Activated CD4-positive, alpha-beta memory T cell treated with anti-CD3 and anti-CD28 coated beads for 36 hours (primary cell): ENCODE data around the gene SEMA7A. TPM values are rescaled to one million over a fixed set of nuclear protein-coding genes. Genes with fewer than 3 reads are reported as not detected.
A peak's percentile ranks its signal among the peaks of the same experiment; 100 is the strongest.

Source experiments
- CTCF ChIA-PET: fragments of 350-600 bp; sonication (Branson Sonifier 250); formaldehyde crosslinking; loops from one replicate; lab custom pipeline; 2021; ENCODE audit warnings: antibody characterized with exemption, inconsistent platforms; lab: Charles Lee
- POLR2A ChIA-PET: fragments of 350-600 bp; sonication (Branson Sonifier 250); formaldehyde crosslinking; loops from one replicate; lab custom pipeline; 2021; ENCODE audit warnings: antibody characterized with exemption; lab: Charles Lee
- DNase-seq: peaks from one replicate; pipeline ENCODE4 v3.0.0-alpha.2; 2020
- H3K27ac Mint-ChIP-seq: one replicate; pipeline ENCODE4 v1.8.0; 2021; ENCODE audit warnings: mixed read lengths
- H3K27me3 Mint-ChIP-seq: one replicate; pipeline ENCODE4 v1.8.0; 2021; ENCODE audit warnings: mixed read lengths
- H3K36me3 Mint-ChIP-seq: one replicate; pipeline ENCODE4 v1.8.0; 2021; ENCODE audit warnings: mixed read lengths
- H3K4me1 Mint-ChIP-seq: one replicate; pipeline ENCODE4 v1.8.0; 2021; ENCODE audit warnings: low read depth, mixed read lengths
- H3K4me3 Mint-ChIP-seq: one replicate; pipeline ENCODE4 v1.8.0; 2021; ENCODE audit warnings: mild to moderate bottlenecking, mixed read lengths
- H3K9me3 Mint-ChIP-seq: one replicate; pipeline ENCODE4 v1.8.0; 2021; ENCODE audit warnings: mixed read lengths
- intact Hi-C: fragments of 100-400 bp; cut with micrococcal nuclease; formaldehyde crosslinking; loops from one replicate; pipeline ENCODE4 v1.15.1; 2023
- total RNA-seq, 2 experiments: library from RNA; stranded (reverse); gene quantifications; one replicate each; pipeline ENCODE4 v1.2.3, GENCODE V29; 2021

The SEMA7A gene
- total RNA-seq, 2 experiments from 2014 or later: 65.9 to 68.4 TPM

GRCh38 chr15:74428970-74429780 is 4.6 kb downstream of the SEMA7A start:
- H3K9me3 Mint-ChIP-seq: no peaks in the 10 kb centered on the region
- peaks cover 64% of the 10 kb centered on the region for H3K4me1 Mint-ChIP-seq
- intact Hi-C loops: no loop called here
- H3K27ac Mint-ChIP-seq: peak overlapping the region; percentile 86
- DNase-seq: no peak
- CTCF ChIA-PET: interaction anchor here (1.0 to 26.9 kb wide), 3 partner anchors 9 to 203 kb away, joined by 3 to 652 read pairs (median 4); no protein-coding TSS in a partner anchor
- no peak overlapping the region for H3K4me3 Mint-ChIP-seq
- peaks cover 50% of the 10 kb centered on the region for H3K36me3 Mint-ChIP-seq
- no peaks in the 10 kb centered on the region for H3K27me3 Mint-ChIP-seq
- POLR2A ChIA-PET: interaction anchor here (0.7 to 1.2 kb wide), 2 partner anchors 11 to 50 kb away, joined by 3 read pairs; no protein-coding TSS in a partner anchor

GRCh38 chr15:74428442-74428787 is 5.3 kb downstream of the SEMA7A start:
- Mint-ChIP-seq H3K27me3 (no peaks in the 10 kb centered on the region), H3K4me3 (no peak overlapping the region), H3K27ac (peak overlapping the region; percentile 32), H3K9me3 (no peaks in the 10 kb centered on the region), H3K36me3 (peaks cover 50% of the 10 kb centered on the region), H3K4me1 (peaks cover 69% of the 10 kb centered on the region)
- intact Hi-C loops: no loop called here
- CTCF ChIA-PET: interaction anchor here (0.6 to 26.9 kb wide), 2 partner anchors 13 to 51 kb away, joined by 3 to 652 read pairs; no protein-coding TSS in a partner anchor
- POLR2A ChIA-PET: interaction anchor here (1.2 kb wide), 1 partner anchor 11 kb away, joined by 3 read pairs; no protein-coding TSS in a partner anchor
- no peak for DNase-seq

GRCh38 chr15:74427607-74428441 is 5.9 kb downstream of the SEMA7A start:
- Mint-ChIP-seq H3K4me1 (peaks cover 71% of the 10 kb centered on the region), H3K27me3 (no peaks in the 10 kb centered on the region), H3K4me3 (no peak overlapping the region), H3K9me3 (no peaks in the 10 kb centered on the region), H3K36me3 (peaks cover 50% of the 10 kb centered on the region), H3K27ac (peak overlapping the region; percentile 42)
- ChIA-PET CTCF (interaction anchor here (0.6 to 26.9 kb wide), 3 partner anchors 13 to 204 kb away, joined by 3 to 652 read pairs (median 3); no protein-coding TSS in a partner anchor), POLR2A (interaction anchor here (1.2 kb wide), 1 partner anchor 10 kb away, joined by 3 read pairs; no protein-coding TSS in a partner anchor)
- intact Hi-C loops: no loop called here
- DNase-seq: no peak

GRCh38 chr15:74426404-74427281 is 7.1 kb downstream of the SEMA7A start:
- DNase-seq: no peak
- Mint-ChIP-seq H3K9me3 (no peaks in the 10 kb centered on the region), H3K4me1 (peaks cover 68% of the 10 kb centered on the region), H3K27me3 (no peaks in the 10 kb centered on the region), H3K4me3 (no peak overlapping the region), H3K27ac (no peak overlapping the region), H3K36me3 (peaks cover 40% of the 10 kb centered on the region)
- CTCF ChIA-PET: interaction anchor here (1.2 to 26.9 kb wide), 2 partner anchors 49 to 206 kb away, joined by 3 to 652 read pairs; no protein-coding TSS in a partner anchor
- intact Hi-C loops: no loop called here
- POLR2A ChIA-PET: no interaction called here

- H3K27ac Mint-ChIP-seq: no peak overlapping the region
- DNase-seq: no peak
- intact Hi-C loops: no loop called here
- peaks cover 29% of the 10 kb centered on the region for H3K36me3 Mint-ChIP-seq
- no peaks in the 10 kb centered on the region for H3K27me3 Mint-ChIP-seq
- no peak overlapping the region for H3K4me3 Mint-ChIP-seq
- H3K4me1 Mint-ChIP-seq: peaks cover 63% of the 10 kb centered on the region
- ChIA-PET CTCF (interaction anchor here (1.3 to 26.9 kb wide), 2 partner anchors 13 to 48 kb away, joined by 4 to 652 read pairs; no protein-coding TSS in a partner anchor), POLR2A (no interaction called here)
- no peaks in the 10 kb centered on the region for H3K9me3 Mint-ChIP-seq
These were observed 8.1 kb downstream of the SEMA7A start for GRCh38 chr15:74425630-74426029.

GRCh38 chr15:74424901-74425528 is 8.7 kb downstream of the SEMA7A start:
- Mint-ChIP-seq H3K4me3 (no peak overlapping the region), H3K27me3 (no peaks in the 10 kb centered on the region), H3K36me3 (peaks cover 24% of the 10 kb centered on the region), H3K4me1 (peaks cover 63% of the 10 kb centered on the region), H3K27ac (no peak overlapping the region), H3K9me3 (no peaks in the 10 kb centered on the region)
- intact Hi-C loops: no loop called here
- no peak for DNase-seq
- ChIA-PET POLR2A (no interaction called here), CTCF (interaction anchor here (1.3 to 26.9 kb wide), 2 partner anchors 14 to 47 kb away, joined by 4 to 652 read pairs; no protein-coding TSS in a partner anchor)

- Mint-ChIP-seq H3K27ac (peak overlapping the region; percentile 25), H3K36me3 (peaks cover 21% of the 10 kb centered on the region), H3K27me3 (no peaks in the 10 kb centered on the region), H3K9me3 (no peaks in the 10 kb centered on the region), H3K4me3 (no peak overlapping the region), H3K4me1 (peaks cover 55% of the 10 kb centered on the region)
- DNase-seq: no peak
- ChIA-PET POLR2A (no interaction called here), CTCF (interaction anchor here (1.1 kb wide), 1 partner anchor 20 kb away, joined by 4 read pairs; no protein-coding TSS in a partner anchor)
- intact Hi-C loops: no loop called here
These were observed 10.1 kb downstream of the SEMA7A start for GRCh38 chr15:74423431-74424257.

- Mint-ChIP-seq H3K36me3 (peaks cover 25% of the 10 kb centered on the region), H3K27ac (no peak overlapping the region), H3K9me3 (no peaks in the 10 kb centered on the region), H3K4me3 (no peak overlapping the region), H3K27me3 (no peaks in the 10 kb centered on the region), H3K4me1 (peaks cover 48% of the 10 kb centered on the region)
- CTCF ChIA-PET: no interaction called here
- intact Hi-C loops: no loop called here
- POLR2A ChIA-PET: no interaction called here
- no peak for DNase-seq
These were observed 10.9 kb downstream of the SEMA7A start for GRCh38 chr15:74422652-74423430.

- peaks cover 21% of the 10 kb centered on the region for H3K36me3 Mint-ChIP-seq
- CTCF ChIA-PET: no interaction called here
- POLR2A ChIA-PET: no interaction called here
These were observed 11.5 kb downstream of the SEMA7A start for GRCh38 chr15:74422265-74422651.

More at GRCh38 chr15:74422265-74422651, 11.5 kb downstream of the SEMA7A start:
- DNase-seq: no peak
- Mint-ChIP-seq H3K27ac (no peak overlapping the region), H3K4me1 (peaks cover 47% of the 10 kb centered on the region), H3K4me3 (no peak overlapping the region), H3K27me3 (no peaks in the 10 kb centered on the region), H3K9me3 (no peaks in the 10 kb centered on the region)
- intact Hi-C loops: no loop called here
